WTC11 (cell line): ENCODE results near the gene DAB1. TPM values are rescaled to one million over a fixed set of nuclear protein-coding genes. Genes with fewer than 3 reads are reported as not detected.

Source experiments
- ATAC-seq: fragments of 200-7000 bp; cut with Tn5 transposase; 2 replicates; pipeline ENCODE4 v1.10.0; 2021; ENCODE audit warnings: mild to moderate bottlenecking, moderate library complexity
- CTCF ChIA-PET: fragments of 300-600 bp; sonication (Branson Sonifier 250); formaldehyde crosslinking; loops from one replicate; lab custom pipeline; 2021; ENCODE audit warnings: antibody characterized with exemption; lab: Charles Lee
- POLR2A ChIA-PET: fragments of 350-600 bp; sonication (Branson Sonifier 250); formaldehyde crosslinking; loops from one replicate; lab custom pipeline; 2021; ENCODE audit warnings: antibody characterized with exemption; lab: Charles Lee
- DNase-seq: peaks from one replicate; pipeline ENCODE4 v3.0.0; 2021; ENCODE audit warnings: low spot score
- H3K27ac Mint-ChIP-seq: 2 replicates; pipeline ENCODE4 v1.8.0; 2021; ENCODE audit warnings: mixed read lengths
- H3K27me3 Mint-ChIP-seq: 2 replicates; pipeline ENCODE4 v1.8.0; 2021; ENCODE audit warnings: low read depth, mild to moderate bottlenecking, moderate library complexity, mixed read lengths
- H3K36me3 Mint-ChIP-seq: 2 replicates; pipeline ENCODE4 v1.8.0; 2021; ENCODE audit warnings: mixed read lengths
- H3K4me1 Mint-ChIP-seq: 2 replicates; pipeline ENCODE4 v1.8.0; 2022; ENCODE audit warnings: mixed read lengths
- H3K4me3 Mint-ChIP-seq: 2 replicates; pipeline ENCODE4 v1.8.0; 2021; ENCODE audit warnings: mild to moderate bottlenecking, moderate library complexity, mixed read lengths
- H3K9me3 Mint-ChIP-seq: 2 replicates; pipeline ENCODE4 v1.8.0; 2021; ENCODE audit warnings: mixed read lengths
- ATF1 ChIP-seq: sonication (generic); formaldehyde crosslinking; IDR thresholded peaks from 2 replicates; pipeline ENCODE4 v1.8.1; 2023; ENCODE audit warnings: mild to moderate bottlenecking, moderate library complexity, missing genetic modification reagents
- E2F1 ChIP-seq: sonication (generic); formaldehyde crosslinking; IDR thresholded peaks from 2 replicates; pipeline ENCODE4 v1.8.0; 2022; ENCODE audit warnings: mild to moderate bottlenecking, missing genetic modification reagents
- FOXK1 ChIP-seq: sonication (generic); formaldehyde crosslinking; IDR thresholded peaks from 2 replicates; pipeline ENCODE4 v1.8.0; 2022; ENCODE audit warnings: mild to moderate bottlenecking, moderate library complexity, missing genetic modification reagents
- HMGA2 ChIP-seq: fragments of 250-450 bp; sonication (Bioruptor Pico); IDR thresholded peaks from 2 replicates; pipeline ENCODE4 v1.4.0; 2021; ENCODE audit warnings: mild to moderate bottlenecking, moderate library complexity
- MXD4 ChIP-seq: fragments of 250-450 bp; sonication (Bioruptor Pico); IDR thresholded peaks from 2 replicates; pipeline ENCODE4 v1.8.0; 2021; ENCODE audit warnings: mild to moderate bottlenecking, moderate library complexity, borderline replicate concordance
- MYBL2 ChIP-seq: sonication (generic); formaldehyde crosslinking; IDR thresholded peaks from 2 replicates; pipeline ENCODE4 v1.8.1; 2023; ENCODE audit warnings: mild to moderate bottlenecking, moderate library complexity, missing genetic modification reagents
- NFYB ChIP-seq: sonication (generic); formaldehyde crosslinking; conservative IDR thresholded peaks from 2 replicates; pipeline ENCODE4 v1.8.0; 2022; ENCODE audit warnings: low read depth, missing genetic modification reagents
- OVOL2 ChIP-seq: fragments of 250-450 bp; sonication (Bioruptor Pico); IDR thresholded peaks from 2 replicates; pipeline ENCODE4 v1.9.0; 2021; ENCODE audit warnings: mild to moderate bottlenecking, borderline replicate concordance
- SP1 ChIP-seq: sonication (generic); formaldehyde crosslinking; conservative IDR thresholded peaks from 2 replicates; pipeline ENCODE4 v1.8.1; 2022; ENCODE audit warnings: missing genetic modification reagents
- ZBTB21 ChIP-seq: sonication (generic); formaldehyde crosslinking; IDR thresholded peaks from 2 replicates; pipeline ENCODE4 v1.8.1; 2023; ENCODE audit warnings: mild to moderate bottlenecking, missing genetic modification reagents, borderline replicate concordance
- ZNF121 ChIP-seq: sonication (generic); formaldehyde crosslinking; IDR thresholded peaks from 2 replicates; pipeline ENCODE4 v1.8.0; 2023; ENCODE audit warnings: missing genetic modification reagents
- ZNF423 ChIP-seq: fragments of 250-450 bp; sonication (Bioruptor Pico); IDR thresholded peaks from 2 replicates; pipeline ENCODE4 v2.1.2; 2022; ENCODE audit warnings: mild to moderate bottlenecking, moderate library complexity
- ZNF671 ChIP-seq: fragments of 250-450 bp; sonication (Bioruptor Pico); IDR thresholded peaks from 2 replicates; pipeline ENCODE4 v1.8.0; 2021; ENCODE audit warnings: mild to moderate bottlenecking
- total RNA-seq: library from RNA; stranded (reverse); gene quantifications from 3 replicates; pipeline ENCODE4 v1.2.3, GENCODE V29; 2021
- TF ChIP-seq, protein P1 (sequence below): fragments of 250-450 bp; sonication (Bioruptor Pico); IDR thresholded peaks from 2 replicates; pipeline ENCODE4 v2.1.2; 2022; ENCODE audit warnings: mild to moderate bottlenecking, moderate library complexity
- TF ChIP-seq, protein P2 (sequence below): sonication (generic); formaldehyde crosslinking; IDR thresholded peaks from 2 replicates; pipeline ENCODE4 v1.8.1; 2023; ENCODE audit warnings: mild to moderate bottlenecking, missing genetic modification reagents
- TF ChIP-seq, protein P3 (sequence below): sonication (generic); formaldehyde crosslinking; IDR thresholded peaks from 2 replicates; pipeline ENCODE4 v1.8.1; 2023; ENCODE audit warnings: mild to moderate bottlenecking, moderate library complexity, missing genetic modification reagents

Gene DAB1
- total RNA-seq, 1 experiment from 2014 or later: 10.7 TPM

DNA sequence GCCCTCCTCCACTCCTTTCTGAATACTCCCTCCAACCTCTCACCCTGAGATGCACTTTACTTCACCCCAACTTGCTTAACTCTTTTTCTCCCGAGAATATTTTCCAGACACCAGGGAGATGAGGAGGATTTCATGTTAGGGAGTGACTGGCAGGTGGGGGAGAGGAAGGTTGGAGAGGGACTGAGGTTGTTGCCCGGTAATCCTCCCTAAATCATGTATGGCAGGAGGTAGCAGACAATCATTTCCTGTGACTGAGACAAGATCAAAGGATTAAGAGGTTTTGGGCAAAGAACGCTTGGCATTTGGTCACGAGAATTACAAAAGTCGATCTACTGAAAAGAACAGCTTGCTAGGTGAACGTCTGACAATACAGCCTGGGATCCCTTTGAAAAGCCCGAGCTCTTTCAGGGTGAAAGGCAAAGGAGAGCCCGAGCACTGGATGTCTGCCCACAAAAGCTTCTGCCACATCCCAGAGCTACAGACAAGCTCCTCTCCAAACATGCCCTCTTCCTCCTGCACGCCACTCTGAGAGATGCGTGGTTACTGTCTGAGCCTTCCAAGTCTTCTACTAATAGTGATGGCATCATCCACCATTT, 154.1 kb downstream of the DAB1 start:
- no peak overlapping the region for H3K27ac Mint-ChIP-seq
- ChIA-PET CTCF (interaction anchor here (1.0 kb wide), 1 partner anchor 37 kb away, joined by 3 read pairs; no protein-coding TSS in a partner anchor), POLR2A (interaction anchor here (0.9 kb wide), 1 partner anchor 9 kb away, joined by 3 read pairs; no protein-coding TSS in a partner anchor)
- no peak for DNase-seq
- H3K4me1 Mint-ChIP-seq: peaks cover 12% of the 10 kb centered on the region
- no peak for ATAC-seq
- H3K4me3 Mint-ChIP-seq: no peak overlapping the region
- no peaks in the 10 kb centered on the region for H3K9me3 Mint-ChIP-seq
- no peaks in the 10 kb centered on the region for H3K36me3 Mint-ChIP-seq
- no peak for TF ChIP-seq HMGA2 (CRISPR knock-in tag)
- H3K27me3 Mint-ChIP-seq: no peaks in the 10 kb centered on the region

GRCh38 chr1:57265104-57265503, 158.8 kb downstream of the DAB1 start:
- Mint-ChIP-seq H3K4me1 (peaks cover 27% of the 10 kb centered on the region), H3K4me3 (no peak overlapping the region), H3K36me3 (no peaks in the 10 kb centered on the region), H3K9me3 (no peaks in the 10 kb centered on the region)
- DNase-seq: no peak
- POLR2A ChIA-PET: no interaction called here
- ATAC-seq: no peak
- TF ChIP-seq, protein P1, sequence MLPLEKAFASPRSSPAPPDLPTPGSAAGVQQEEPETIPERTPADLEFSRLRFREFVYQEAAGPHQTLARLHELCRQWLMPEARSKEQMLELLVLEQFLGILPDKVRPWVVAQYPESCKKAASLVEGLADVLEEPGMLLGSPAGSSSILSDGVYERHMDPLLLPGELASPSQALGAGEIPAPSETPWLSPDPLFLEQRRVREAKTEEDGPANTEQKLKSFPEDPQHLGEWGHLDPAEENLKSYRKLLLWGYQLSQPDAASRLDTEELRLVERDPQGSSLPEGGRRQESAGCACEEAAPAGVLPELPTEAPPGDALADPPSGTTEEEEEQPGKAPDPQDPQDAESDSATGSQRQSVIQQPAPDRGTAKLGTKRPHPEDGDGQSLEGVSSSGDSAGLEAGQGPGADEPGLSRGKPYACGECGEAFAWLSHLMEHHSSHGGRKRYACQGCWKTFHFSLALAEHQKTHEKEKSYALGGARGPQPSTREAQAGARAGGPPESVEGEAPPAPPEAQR (CRISPR knock-in tag): no peak
- no peak for TF ChIP-seq MXD4
- no peak for TF ChIP-seq ATF1
- no peak for TF ChIP-seq ZNF121 (CRISPR knock-in tag)
- TF ChIP-seq, all 79 proteins: peak for 0
- H3K27me3 Mint-ChIP-seq: no peaks in the 10 kb centered on the region
- H3K27ac Mint-ChIP-seq: no peak overlapping the region
- CTCF ChIA-PET: no interaction called here

DNA sequence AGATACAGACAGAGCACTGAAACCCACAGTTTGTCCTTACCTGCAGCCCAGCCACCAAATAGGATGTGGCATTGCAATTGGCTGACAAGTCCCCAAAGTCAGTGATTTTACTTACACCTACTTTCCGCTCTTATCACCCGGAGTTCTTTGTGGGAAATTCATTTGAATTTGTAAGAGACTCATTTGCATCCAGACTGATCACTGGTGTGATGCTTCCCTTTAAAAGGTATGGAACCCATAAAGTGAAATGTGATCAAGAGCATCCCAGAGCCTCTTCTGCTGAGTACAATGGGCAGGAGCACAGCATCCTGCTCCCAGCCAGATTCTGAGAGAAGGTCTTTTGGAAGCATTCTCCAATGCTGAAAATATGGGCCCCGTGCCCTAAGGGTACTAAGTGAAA, 161.4 kb downstream of the DAB1 start:
- peaks cover 12% of the 10 kb centered on the region for H3K9me3 Mint-ChIP-seq
- no peaks in the 10 kb centered on the region for H3K27me3 Mint-ChIP-seq
- no peak overlapping the region for H3K4me3 Mint-ChIP-seq
- peaks cover 17% of the 10 kb centered on the region for H3K4me1 Mint-ChIP-seq
- peaks cover 10% of the 10 kb centered on the region for H3K36me3 Mint-ChIP-seq
- no peak for DNase-seq
- ChIA-PET POLR2A (no interaction called here), CTCF (no interaction called here)
- H3K27ac Mint-ChIP-seq: no peak overlapping the region
- TF ChIP-seq OVOL2 (no peak), ZNF671 (CRISPR knock-in tag) (no peak), FOXK1 (no peak), ZNF423 (CRISPR knock-in tag) (no peak), E2F1 (CRISPR knock-in tag) (no peak), SP1 (CRISPR knock-in tag) (no peak), ZBTB21 (CRISPR knock-in tag) (no peak), NFYB (CRISPR knock-in tag) (no peak), MYBL2 (CRISPR knock-in tag) (no peak)
- TF ChIP-seq, protein P2, sequence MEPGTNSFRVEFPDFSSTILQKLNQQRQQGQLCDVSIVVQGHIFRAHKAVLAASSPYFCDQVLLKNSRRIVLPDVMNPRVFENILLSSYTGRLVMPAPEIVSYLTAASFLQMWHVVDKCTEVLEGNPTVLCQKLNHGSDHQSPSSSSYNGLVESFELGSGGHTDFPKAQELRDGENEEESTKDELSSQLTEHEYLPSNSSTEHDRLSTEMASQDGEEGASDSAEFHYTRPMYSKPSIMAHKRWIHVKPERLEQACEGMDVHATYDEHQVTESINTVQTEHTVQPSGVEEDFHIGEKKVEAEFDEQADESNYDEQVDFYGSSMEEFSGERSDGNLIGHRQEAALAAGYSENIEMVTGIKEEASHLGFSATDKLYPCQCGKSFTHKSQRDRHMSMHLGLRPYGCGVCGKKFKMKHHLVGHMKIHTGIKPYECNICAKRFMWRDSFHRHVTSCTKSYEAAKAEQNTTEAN (CRISPR knock-in tag): no peak
- TF ChIP-seq, protein P3, sequence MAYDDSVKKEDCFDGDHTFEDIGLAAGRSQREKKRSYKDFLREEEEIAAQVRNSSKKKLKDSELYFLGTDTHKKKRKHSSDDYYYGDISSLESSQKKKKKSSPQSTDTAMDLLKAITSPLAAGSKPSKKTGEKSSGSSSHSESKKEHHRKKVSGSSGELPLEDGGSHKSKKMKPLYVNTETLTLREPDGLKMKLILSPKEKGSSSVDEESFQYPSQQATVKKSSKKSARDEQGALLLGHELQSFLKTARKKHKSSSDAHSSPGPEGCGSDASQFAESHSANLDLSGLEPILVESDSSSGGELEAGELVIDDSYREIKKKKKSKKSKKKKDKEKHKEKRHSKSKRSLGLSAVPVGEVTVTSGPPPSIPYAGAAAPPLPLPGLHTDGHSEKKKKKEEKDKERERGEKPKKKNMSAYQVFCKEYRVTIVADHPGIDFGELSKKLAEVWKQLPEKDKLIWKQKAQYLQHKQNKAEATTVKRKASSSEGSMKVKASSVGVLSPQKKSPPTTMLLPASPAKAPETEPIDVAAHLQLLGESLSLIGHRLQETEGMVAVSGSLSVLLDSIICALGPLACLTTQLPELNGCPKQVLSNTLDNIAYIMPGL (CRISPR knock-in tag): no peak
- peak; percentile 96 for ATAC-seq
